ENCODE measurements around the gene LMBRD1. TPM values are rescaled to one million over a fixed set of nuclear protein-coding genes. Genes with fewer than 3 reads are reported as not detected.

The LMBRD1 gene
- total and polyA plus RNA-seq, 2 of the 4 experiments (the other 2 are of a cell fraction): 3.9 to 8.7 TPM

DNA sequence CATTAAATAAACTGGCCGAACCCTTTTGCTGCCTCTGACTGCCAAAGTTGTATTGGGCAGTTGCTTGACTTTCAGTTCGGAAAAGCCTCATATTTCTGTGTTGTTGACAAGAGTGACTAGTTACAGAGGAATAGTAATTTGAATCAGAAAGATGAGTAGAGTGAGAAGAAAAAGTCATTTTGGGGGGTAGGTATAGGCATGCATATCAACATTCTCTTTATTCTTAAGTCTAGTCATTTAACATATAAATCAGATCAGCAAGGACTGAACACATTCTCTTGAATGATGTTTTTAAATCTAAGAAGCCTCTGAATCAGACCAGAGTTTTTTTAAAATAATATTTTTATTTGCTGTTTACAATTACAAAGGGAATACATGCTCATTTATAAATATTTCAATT, 4.9 kb upstream of the LMBRD1 start:
- H3K9ac ChIP-seq (ENCODE audit: low read depth, low read length): no peak overlapping the region
- TF ChIP-seq NFE2L2 (IDR thresholded peaks at IDR 0.05; ENCODE audit: low read depth, low read length) (no peak), MXI1 (IDR thresholded peaks at IDR 0.05; ENCODE audit: borderline replicate concordance, low read depth, low read length) (no peak), RCOR1 (IDR thresholded peaks at IDR 0.05; ENCODE audit: insufficient replicate concordance, low read length) (no peak), CEBPB (IDR thresholded peaks at IDR 0.05; ENCODE audit: low read depth, low read length) (no peak)
- TF ChIP-seq, protein P1, sequence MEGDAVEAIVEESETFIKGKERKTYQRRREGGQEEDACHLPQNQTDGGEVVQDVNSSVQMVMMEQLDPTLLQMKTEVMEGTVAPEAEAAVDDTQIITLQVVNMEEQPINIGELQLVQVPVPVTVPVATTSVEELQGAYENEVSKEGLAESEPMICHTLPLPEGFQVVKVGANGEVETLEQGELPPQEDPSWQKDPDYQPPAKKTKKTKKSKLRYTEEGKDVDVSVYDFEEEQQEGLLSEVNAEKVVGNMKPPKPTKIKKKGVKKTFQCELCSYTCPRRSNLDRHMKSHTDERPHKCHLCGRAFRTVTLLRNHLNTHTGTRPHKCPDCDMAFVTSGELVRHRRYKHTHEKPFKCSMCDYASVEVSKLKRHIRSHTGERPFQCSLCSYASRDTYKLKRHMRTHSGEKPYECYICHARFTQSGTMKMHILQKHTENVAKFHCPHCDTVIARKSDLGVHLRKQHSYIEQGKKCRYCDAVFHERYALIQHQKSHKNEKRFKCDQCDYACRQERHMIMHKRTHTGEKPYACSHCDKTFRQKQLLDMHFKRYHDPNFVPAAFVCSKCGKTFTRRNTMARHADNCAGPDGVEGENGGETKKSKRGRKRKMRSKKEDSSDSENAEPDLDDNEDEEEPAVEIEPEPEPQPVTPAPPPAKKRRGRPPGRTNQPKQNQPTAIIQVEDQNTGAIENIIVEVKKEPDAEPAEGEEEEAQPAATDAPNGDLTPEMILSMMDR (conservative IDR thresholded peaks at IDR 0.05; ENCODE audit: low read depth, low read length): no peak
- TF ChIP-seq, protein P2, sequence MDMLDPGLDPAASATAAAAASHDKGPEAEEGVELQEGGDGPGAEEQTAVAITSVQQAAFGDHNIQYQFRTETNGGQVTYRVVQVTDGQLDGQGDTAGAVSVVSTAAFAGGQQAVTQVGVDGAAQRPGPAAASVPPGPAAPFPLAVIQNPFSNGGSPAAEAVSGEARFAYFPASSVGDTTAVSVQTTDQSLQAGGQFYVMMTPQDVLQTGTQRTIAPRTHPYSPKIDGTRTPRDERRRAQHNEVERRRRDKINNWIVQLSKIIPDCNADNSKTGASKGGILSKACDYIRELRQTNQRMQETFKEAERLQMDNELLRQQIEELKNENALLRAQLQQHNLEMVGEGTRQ (IDR thresholded peaks at IDR 0.05; ENCODE audit: low read depth, low read length): no peak
- TF ChIP-seq, protein P3, sequence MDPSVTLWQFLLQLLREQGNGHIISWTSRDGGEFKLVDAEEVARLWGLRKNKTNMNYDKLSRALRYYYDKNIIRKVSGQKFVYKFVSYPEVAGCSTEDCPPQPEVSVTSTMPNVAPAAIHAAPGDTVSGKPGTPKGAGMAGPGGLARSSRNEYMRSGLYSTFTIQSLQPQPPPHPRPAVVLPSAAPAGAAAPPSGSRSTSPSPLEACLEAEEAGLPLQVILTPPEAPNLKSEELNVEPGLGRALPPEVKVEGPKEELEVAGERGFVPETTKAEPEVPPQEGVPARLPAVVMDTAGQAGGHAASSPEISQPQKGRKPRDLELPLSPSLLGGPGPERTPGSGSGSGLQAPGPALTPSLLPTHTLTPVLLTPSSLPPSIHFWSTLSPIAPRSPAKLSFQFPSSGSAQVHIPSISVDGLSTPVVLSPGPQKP (IDR thresholded peaks at IDR 0.05; ENCODE audit: borderline replicate concordance, low read depth, low read length): no peak
- no peak overlapping the region for H2BK20ac ChIP-seq (ENCODE audit: low read depth, low read length)
- no peak overlapping the region for H3K27ac ChIP-seq (ENCODE audit: insufficient read depth, low read length)
- no peak overlapping the region for H3K4me3 ChIP-seq (ENCODE audit: insufficient read depth, low read depth, low read length)
- BruUV-seq (replicated peaks): no TSS peak
- no peak overlapping the region for H2AFZ ChIP-seq (replicated peaks; ENCODE audit: low read length, poor library complexity)
- H2BK15ac ChIP-seq (ENCODE audit: low read depth, low read length): no peak overlapping the region
- dilution Hi-C loops (cut with HindIII; ENCODE audit: low sequenced_read_pairs, unreplicated experiment): no loop called here
- no peak overlapping the region for H2BK5ac ChIP-seq (ENCODE audit: low read depth, low read length, poor library complexity, severe bottlenecking)
- in situ Hi-C loops (cut with MboI; ENCODE audit: low sequenced_read_pairs): no loop called here
- ChIA-PET POLR2A (ENCODE audit: unreplicated experiment) (no interaction called here), CTCF (no interaction called here)
- no peaks in the 10 kb centered on the region for H4K20me1 ChIP-seq (ENCODE audit: insufficient read depth, low read length)
- no peak overlapping the region for H4K91ac ChIP-seq (ENCODE audit: insufficient read depth, low read depth, low read length)
- no peak overlapping the region for H3K4ac ChIP-seq (ENCODE audit: low read depth, low read length)
- H3K79me1 ChIP-seq (ENCODE audit: low read depth in 1 of 2, low read length in 2 of 2): no peaks in the 10 kb centered on the region
- intact Hi-C loops (cut with micrococcal nuclease): no loop called here
- no peak overlapping the region for H4K5ac ChIP-seq (ENCODE audit: low read depth, low read length)
- 0 out of 2 replicates have a peak, but pooled peaks cover 2% of the 10 kb centered on the region for H3K4me1 ChIP-seq (ENCODE audit: control insufficient read depth, insufficient read depth, low read length)
- H3K36me3 ChIP-seq (ENCODE audit: control insufficient read depth, insufficient read depth, low read length): no peaks in the 10 kb centered on the region
- H3K9me1 ChIP-seq (ENCODE audit: insufficient read depth, low read length): no peaks in the 10 kb centered on the region
- H2AK9ac ChIP-seq (replicated peaks; ENCODE audit: low read depth, low read length, poor library complexity): no peak overlapping the region
- no peaks in the 10 kb centered on the region; the same call in none of the 2 replicates for H3K27me3 ChIP-seq (ENCODE audit: control insufficient read depth, insufficient read depth, low read length)
- H2BK120ac ChIP-seq (ENCODE audit: low read depth, low read length): no peak overlapping the region
- H3K18ac ChIP-seq (ENCODE audit: low read depth, low read length): no peak overlapping the region
- no peak for ATAC-seq (ENCODE audit: low read depth)
- H3K14ac ChIP-seq (replicated peaks; ENCODE audit: low read depth, low read length): no peak overlapping the region
- H3K56ac ChIP-seq (ENCODE audit: extremely low read depth, insufficient read depth, low read length): no peak overlapping the region
- WGBS, 2 experiments (ENCODE audit: extremely low coverage in 2 of 2, insufficient read length in 1 of 2): no CpG with 5 or more reads among the region's 2 CpGs
- H3K4me2 ChIP-seq (ENCODE audit: low read depth, low read length): no peak overlapping the region
- H2AK5ac ChIP-seq (ENCODE audit: low read depth, low read length): no peak overlapping the region
- no peak for DNase-seq
- H3K23ac ChIP-seq (ENCODE audit: low read depth, low read length): no peak overlapping the region
- H4K8ac ChIP-seq (ENCODE audit: low read depth in 2 of 2, low read length in 2 of 2): no peak overlapping the region
- H3K9me3 ChIP-seq (ENCODE audit: control insufficient read depth, insufficient read depth, low read length): no peaks in the 10 kb centered on the region
